Karpas-422 (cell line): ENCODE data around the gene SNRPA. TPM values are rescaled to one million over a fixed set of nuclear protein-coding genes. Genes with fewer than 3 reads are reported as not detected.
"Not testable (repeated sequence)": the region's sequence is repeated elsewhere in the genome, so short reads cannot be mapped to it uniquely, and the experiment has no call there.

Experiments
- DNase-seq: peaks from one replicate; pipeline ENCODE4 v3.0.0-alpha.2; 2015
- H2AFZ ChIP-seq: fragments of 200-600 bp; sonication (generic); 2 replicates; pipeline ENCODE4 v1.6.1; 2014; ENCODE audit warnings: antibody characterized with exemption, low read length, mixed read lengths
- H3K27ac ChIP-seq: fragments of 200-600 bp; sonication (generic); 2 replicates; pipeline ENCODE4 v1.5.1; 2014; ENCODE audit warnings: mild to moderate bottlenecking, low read length, moderate library complexity
- H3K27me3 ChIP-seq: fragments of 200-600 bp; sonication (generic); 2 replicates; pipeline ENCODE4 v1.6.1; 2014; ENCODE audit warnings: low read length, mixed read lengths
- H3K36me3 ChIP-seq: fragments of 200-600 bp; sonication (generic); 2 replicates; pipeline ENCODE4 v1.6.1; 2014; ENCODE audit warnings: low read length, mixed read lengths; ENCODE audit not compliant: insufficient read depth
- H3K4me1 ChIP-seq: fragments of 200-600 bp; sonication (generic); 2 replicates; pipeline ENCODE4 v1.6.1; 2014; ENCODE audit warnings: mild to moderate bottlenecking, low read length, mixed read lengths
- H3K4me2 ChIP-seq: fragments of 200-600 bp; sonication (generic); 2 replicates; pipeline ENCODE4 v1.6.1; 2014; ENCODE audit warnings: low read length, low read depth, mild to moderate bottlenecking; ENCODE audit not compliant: poor library complexity, severe bottlenecking
- H3K4me3 ChIP-seq: fragments of 200-600 bp; sonication (generic); 2 replicates; pipeline ENCODE4 v1.5.1; 2014; ENCODE audit warnings: mild to moderate bottlenecking, antibody characterized with exemption, low read length, mixed read lengths
- H3K79me2 ChIP-seq: fragments of 200-600 bp; sonication (generic); 2 replicates; pipeline ENCODE4 v1.6.1; 2014; ENCODE audit warnings: mild to moderate bottlenecking, low read length, mixed read lengths
- H3K9ac ChIP-seq: fragments of 200-600 bp; sonication (generic); 2 replicates; pipeline ENCODE4 v1.6.0; 2014; ENCODE audit warnings: low read length
- H3K9me2 ChIP-seq: fragments of 200-600 bp; sonication (generic), shearing (Covaris generic); replicated peaks from 2 replicates; pipeline ENCODE4 v1.6.0; 2014; ENCODE audit warnings: mild to moderate bottlenecking, low read length, moderate library complexity; ENCODE audit not compliant: insufficient read depth
- H3K9me3 ChIP-seq: fragments of 300-700, 200-600 bp; sonication (generic); 2 replicates; pipeline ENCODE4 v1.6.1; 2014; ENCODE audit warnings: low read length, mixed read lengths
- H4K20me1 ChIP-seq: fragments of 200-600 bp; sonication (generic); 2 replicates; pipeline ENCODE4 v1.6.1; 2014; ENCODE audit warnings: mild to moderate bottlenecking, antibody characterized with exemption, low read length, low read depth; ENCODE audit not compliant: insufficient read depth
- total RNA-seq: library from RNA; depleted of rRNA; stranded (reverse); fragments of >200 nt; shearing (Covaris generic); gene quantifications from 2 replicates; pipeline ENCODE4 v1.2.3, GENCODE V29; 2014; ENCODE audit warnings: low replicate concordance

The SNRPA gene
- total RNA-seq, 1 experiment from 2014 or later = 136 TPM

DNA sequence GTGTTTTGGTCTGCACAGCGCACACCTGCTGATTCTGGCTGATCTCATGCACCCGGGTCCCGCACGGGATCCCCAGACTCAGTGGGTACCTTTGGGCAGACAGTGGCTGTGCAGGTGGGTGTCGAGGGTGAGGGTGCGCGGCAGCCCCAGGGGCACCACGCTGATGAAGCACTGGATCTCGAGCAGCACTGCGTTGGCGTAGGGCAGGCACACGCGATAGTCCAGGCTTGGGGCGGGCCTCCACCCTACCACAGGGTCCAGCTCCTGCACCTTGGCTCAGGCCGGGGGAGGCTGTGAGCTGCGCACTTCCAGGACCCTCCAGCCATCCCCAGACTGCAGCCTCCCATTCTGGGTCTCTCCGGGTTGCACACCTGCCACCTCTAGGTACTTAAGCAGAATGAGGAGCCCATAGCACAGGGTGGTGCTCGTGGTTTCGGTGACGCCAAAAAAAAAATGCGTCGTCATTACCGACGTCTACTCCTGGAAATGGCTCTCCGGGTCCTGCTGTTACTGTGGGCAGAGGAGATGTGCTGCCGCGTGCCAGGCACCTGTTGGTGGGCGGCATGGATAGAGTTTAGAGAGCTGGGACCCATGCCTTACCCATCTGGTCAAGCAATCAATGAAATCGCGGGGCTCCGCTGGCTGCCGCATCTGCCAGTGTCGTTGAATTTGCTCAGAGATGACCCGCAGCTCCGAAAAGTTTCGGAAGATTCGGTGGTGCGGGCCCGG, 58.5 kb downstream of the SNRPA start:
- H3K79me2 ChIP-seq = peaks cover 18% of the 10 kb centered on the region

DNA sequence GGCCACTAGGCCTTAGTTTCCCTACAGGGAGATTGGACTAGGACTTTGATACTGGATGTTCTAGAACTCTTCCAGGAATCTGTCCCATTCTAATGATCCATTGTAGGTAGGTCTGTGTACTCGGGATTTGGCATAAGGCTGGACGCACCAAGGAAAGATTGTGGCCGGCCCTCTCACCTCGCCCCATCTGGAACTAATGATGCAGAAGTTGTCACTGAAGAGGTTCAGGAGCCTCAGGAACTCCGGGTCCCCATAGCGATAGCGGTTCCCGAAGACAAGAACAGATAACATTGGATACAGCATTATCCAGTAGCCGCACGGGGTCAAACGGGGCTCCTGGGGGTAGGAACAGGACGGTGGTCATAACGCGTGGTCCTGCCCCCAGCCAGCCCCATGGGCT, 59.2 kb downstream of the SNRPA start:
- no peaks in the 10 kb centered on the region for H3K9me3 ChIP-seq

More for the DNA sequence above, 58.5 kb downstream of the SNRPA start:
- H2AFZ ChIP-seq = no peak overlapping the region
- no peaks in the 10 kb centered on the region for H3K9me3 ChIP-seq
- peaks cover 26% of the 10 kb centered on the region; the same call in 1 of the 2 replicates for H4K20me1 ChIP-seq
- no peaks in the 10 kb centered on the region for H3K27me3 ChIP-seq
- peaks cover 27% of the 10 kb centered on the region for H3K4me1 ChIP-seq
- no peaks in the 10 kb centered on the region for H3K9me2 ChIP-seq
- no peak overlapping the region for H3K4me3 ChIP-seq
- DNase-seq = no peak
- peaks cover 4% of the 10 kb centered on the region; the same call in 1 of the 2 replicates for H3K36me3 ChIP-seq
- H3K9ac ChIP-seq = no peak overlapping the region
- no peak overlapping the region for H3K27ac ChIP-seq
- H3K4me2 ChIP-seq = no peak overlapping the region

DNA sequence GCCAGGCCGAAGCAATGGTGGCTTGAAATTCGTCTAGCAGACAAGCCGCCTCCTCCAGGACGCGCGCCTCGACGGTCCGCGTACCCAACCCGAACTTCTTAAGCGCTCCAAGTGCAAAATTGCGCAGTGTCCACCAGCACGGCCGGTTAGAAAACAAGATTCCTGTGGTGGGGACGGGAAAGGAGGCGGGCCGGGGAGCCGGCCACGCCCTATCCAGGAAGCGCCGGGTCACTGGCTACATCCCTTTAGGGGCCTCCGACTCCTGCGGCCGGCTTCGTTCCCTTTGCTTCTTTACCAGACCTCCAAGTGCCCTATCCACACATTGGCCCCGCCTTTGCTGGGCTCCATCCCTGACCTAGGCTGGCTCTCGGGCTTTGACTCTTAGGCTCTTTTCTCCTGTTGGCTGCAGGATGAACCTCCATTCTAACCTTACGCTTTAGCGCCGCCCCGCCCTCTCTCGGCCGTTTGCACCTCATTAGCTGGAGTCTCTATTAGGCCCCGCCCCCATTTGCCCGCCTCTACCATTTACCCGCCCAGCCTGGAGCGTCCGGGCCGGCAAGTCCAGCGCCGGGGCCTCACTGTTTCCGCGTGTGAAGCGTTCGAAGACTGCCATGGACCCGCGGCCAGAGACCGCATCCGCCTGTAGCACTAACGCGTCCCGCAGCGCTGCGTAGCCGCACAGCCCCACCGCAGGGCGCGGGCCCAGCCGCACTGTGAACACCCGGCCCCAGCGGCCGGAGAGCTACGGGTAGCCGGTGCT, 59.8 kb downstream of the SNRPA start:
- not testable (repeated sequence) for H3K79me2 ChIP-seq, H3K9me2 ChIP-seq, H3K9me3 ChIP-seq, H2AFZ ChIP-seq, H3K27me3 ChIP-seq, H3K36me3 ChIP-seq, H3K9ac ChIP-seq, H3K27ac ChIP-seq
- peak; percentile 62 for DNase-seq
- peaks cover 18% of the 10 kb centered on the region; the same call in 1 of the 2 replicates for H4K20me1 ChIP-seq
- H3K4me1 ChIP-seq = peaks cover 14% of the 10 kb centered on the region
- H3K4me2 ChIP-seq = peak overlapping the region; percentile 32
- peak overlapping the region; percentile 31; the same call in 1 of the 2 replicates for H3K4me3 ChIP-seq

More for the DNA sequence above, 59.2 kb downstream of the SNRPA start:
- Histone ChIP-seq H3K4me1 (peaks cover 21% of the 10 kb centered on the region), H2AFZ (no peak overlapping the region), H3K79me2 (peaks cover 12% of the 10 kb centered on the region), H3K4me3 (no peak overlapping the region), H3K27me3 (no peaks in the 10 kb centered on the region), H4K20me1 (peaks cover 25% of the 10 kb centered on the region; the same call in 1 of the 2 replicates), H3K9ac (no peak overlapping the region), H3K27ac (no peak overlapping the region), H3K9me2 (no peaks in the 10 kb centered on the region), H3K4me2 (no peak overlapping the region), H3K36me3 (peaks cover 4% of the 10 kb centered on the region; the same call in 1 of the 2 replicates)
- DNase-seq = no peak

DNA sequence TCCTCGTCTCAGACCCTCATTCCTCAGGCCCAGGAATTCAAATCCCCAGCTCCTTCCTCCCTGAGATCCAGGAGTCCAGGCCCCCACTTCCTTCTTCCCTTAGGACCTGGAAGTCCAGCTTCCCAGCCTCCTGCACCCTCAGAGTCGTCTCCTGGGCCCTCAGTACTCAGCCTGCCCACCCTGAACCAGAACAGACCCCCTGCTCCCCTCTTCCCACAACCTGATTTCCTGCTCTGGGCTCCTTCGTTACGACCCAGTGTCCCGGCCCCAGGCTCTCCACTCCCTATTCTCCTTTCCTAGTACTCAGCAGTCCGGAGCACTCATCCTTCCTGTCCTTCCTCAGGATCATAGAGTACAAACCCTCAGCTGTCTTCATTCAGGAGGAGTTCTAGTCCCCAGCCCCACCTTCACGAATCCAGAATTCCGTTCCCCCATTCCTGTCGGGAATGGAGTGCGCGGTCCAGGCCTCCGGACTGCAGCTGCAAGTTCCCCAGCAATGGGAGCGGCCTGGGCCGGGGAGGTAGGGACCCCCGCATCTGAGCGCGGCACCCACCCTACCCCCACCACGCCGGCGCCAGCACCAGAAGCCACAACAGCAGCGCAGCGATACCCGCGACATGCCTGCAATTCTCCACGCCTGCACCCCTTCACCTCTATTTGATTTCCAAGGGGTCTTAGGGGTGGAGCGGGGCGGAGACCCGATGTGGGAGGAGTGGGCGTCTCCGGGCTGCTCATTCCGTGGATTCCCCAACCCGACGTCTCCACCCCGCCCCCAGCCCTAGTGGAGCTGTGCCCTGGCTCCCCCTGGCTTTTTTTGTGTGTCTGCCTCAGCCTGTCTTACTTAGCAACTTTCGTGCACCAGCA, 60.7 kb downstream of the SNRPA start:
- peaks cover 16% of the 10 kb centered on the region; the same call in 1 of the 2 replicates for H4K20me1 ChIP-seq
- H3K4me1 ChIP-seq = peaks cover 6% of the 10 kb centered on the region
- no peak overlapping the region for H3K4me3 ChIP-seq
- no peak overlapping the region for H3K27ac ChIP-seq
- peak overlapping the region; percentile 23 for H3K4me2 ChIP-seq
- no peak overlapping the region for H3K9ac ChIP-seq
- no peaks in the 10 kb centered on the region for H3K9me2 ChIP-seq
- no peaks in the 10 kb centered on the region for H3K9me3 ChIP-seq
- no peaks in the 10 kb centered on the region for H3K27me3 ChIP-seq
- H3K79me2 ChIP-seq = no peaks in the 10 kb centered on the region; the same call in 1 of the 2 replicates
- H2AFZ ChIP-seq = no peak overlapping the region
- no peak for DNase-seq
- peaks cover 4% of the 10 kb centered on the region; the same call in 1 of the 2 replicates for H3K36me3 ChIP-seq

DNA sequence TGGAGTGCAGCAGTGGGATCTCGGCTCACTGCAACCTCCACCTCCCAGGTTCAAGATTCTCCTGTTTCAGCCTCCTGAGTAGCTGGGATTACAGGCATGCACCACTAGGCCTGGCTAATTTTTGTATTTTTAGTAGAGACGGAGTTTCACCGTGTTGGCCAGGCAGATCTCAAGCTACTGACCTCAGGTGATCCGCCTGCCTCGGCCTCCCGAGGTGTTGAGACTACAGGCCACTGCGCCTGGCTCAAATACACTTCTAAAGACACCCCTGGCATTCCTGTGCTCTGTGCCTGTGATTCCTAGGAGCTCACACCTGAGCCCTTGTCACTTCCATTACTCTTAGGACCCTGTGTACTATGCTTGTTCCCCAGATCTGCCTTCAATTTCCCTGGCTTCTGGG, 61.6 kb downstream of the SNRPA start:
- not testable (repeated sequence) for H3K9ac ChIP-seq, H3K27ac ChIP-seq, H3K9me2 ChIP-seq, H3K27me3 ChIP-seq, H3K4me3 ChIP-seq, H2AFZ ChIP-seq, H3K4me2 ChIP-seq, H3K36me3 ChIP-seq, H3K9me3 ChIP-seq, DNase-seq, H3K4me1 ChIP-seq, H3K79me2 ChIP-seq
- H4K20me1 ChIP-seq = peaks cover 15% of the 10 kb centered on the region; the same call in 1 of the 2 replicates

- H2AFZ ChIP-seq = no peak overlapping the region
- H3K9me3 ChIP-seq = no peaks in the 10 kb centered on the region
- H3K36me3 ChIP-seq = 0 out of 2 replicates have a peak, but pooled peaks cover 4% of the 10 kb centered on the region
- DNase-seq = no peak
- H4K20me1 ChIP-seq = peaks cover 9% of the 10 kb centered on the region; the same call in 1 of the 2 replicates
- no peaks in the 10 kb centered on the region for H3K27me3 ChIP-seq
- H3K4me2 ChIP-seq = no peak overlapping the region
- H3K27ac ChIP-seq = no peak overlapping the region
- no peak overlapping the region for H3K4me3 ChIP-seq
- H3K4me1 ChIP-seq = peaks cover 5% of the 10 kb centered on the region
- no peaks in the 10 kb centered on the region for H3K79me2 ChIP-seq
- H3K9me2 ChIP-seq = no peaks in the 10 kb centered on the region
- no peak overlapping the region for H3K9ac ChIP-seq
These were observed 62.2 kb downstream of the SNRPA start for GRCh38 chr19:40813182-40813581.
